MCF 10A (cell line): Measurements from ENCODE around the gene NEK5. TPM values are rescaled to one million over a fixed set of nuclear protein-coding genes. Genes with fewer than 3 reads are reported as not detected.
"Not testable (repeated sequence)": the region's sequence is repeated elsewhere in the genome, so short reads cannot be mapped to it uniquely, and the experiment has no call there.

Source experiments
- Bru-seq: library from RNA; stranded (reverse); fragments of 400-500 nt; gene quantifications from one replicate; lab custom pipeline; 2021; lab: Mats Ljungman, UMichigan
- BruChase-seq, 2 experiments: library from RNA; stranded (reverse); fragments of 400-500 nt; gene quantifications; one replicate each; lab custom pipeline; 2021; lab: Mats Ljungman, UMichigan
- BruUV-seq: library from RNA; stranded (reverse); fragments of 400-500 nt; replicated peaks from 2 replicates; lab custom pipeline; 2021; lab: Mats Ljungman, UMichigan
- CTCF ChIA-PET: fragments of 300-600 bp; sonication (Branson Sonifier 250); formaldehyde crosslinking; extraction: SDS; loops from one replicate; lab custom pipeline; 2021; ENCODE audit warnings: antibody characterized with exemption, inconsistent platforms; lab: Yijun Ruan, JAX
- POLR2A ChIA-PET: fragments of 300-600, 350-650 bp; sonication (Branson Sonifier 250); formaldehyde crosslinking; extraction: SDS; loops from one replicate; lab custom pipeline; 2020; ENCODE audit warnings: antibody characterized with exemption, inconsistent platforms; lab: Yijun Ruan, JAX
- DNase-seq: peaks from one replicate; pipeline ENCODE4 v3.0.0-alpha.2; 2018; ENCODE audit not compliant: unreplicated experiment
- H3K27ac Mint-ChIP-seq: one replicate; pipeline ENCODE4 v1.8.0; 2022; ENCODE audit warnings: mild to moderate bottlenecking, low read depth, mixed read lengths; ENCODE audit not compliant: unreplicated experiment
- H3K27me3 Mint-ChIP-seq: one replicate; pipeline ENCODE4 v1.8.0; 2022; ENCODE audit warnings: mixed read lengths; ENCODE audit not compliant: insufficient read depth, unreplicated experiment
- H3K36me3 Mint-ChIP-seq: one replicate; pipeline ENCODE4 v1.8.0; 2022; ENCODE audit warnings: mild to moderate bottlenecking, moderate library complexity, mixed read lengths; ENCODE audit not compliant: insufficient read depth, unreplicated experiment
- H3K4me1 Mint-ChIP-seq: one replicate; pipeline ENCODE4 v1.8.0; 2022; ENCODE audit warnings: mixed read lengths; ENCODE audit not compliant: insufficient read depth, unreplicated experiment
- H3K4me3 Mint-ChIP-seq: one replicate; pipeline ENCODE4 v1.8.0; 2022; ENCODE audit warnings: mild to moderate bottlenecking, moderate library complexity, mixed read lengths; ENCODE audit not compliant: unreplicated experiment
- H3K9me3 Mint-ChIP-seq: one replicate; pipeline ENCODE4 v1.8.0; 2022; ENCODE audit warnings: mixed read lengths; ENCODE audit not compliant: unreplicated experiment
- intact Hi-C: fragments of 100-400 bp; cut with micrococcal nuclease; formaldehyde crosslinking; loops from 2 replicates; pipeline ENCODE4 v1.14.1; 2022
- long read RNA-seq: library from polyadenylated mRNA; stranded (forward); transcript quantifications from one replicate; pipeline ENCODE4 v2.0.0, GENCODE V29; 2022
- total RNA-seq: library from RNA; stranded (reverse); gene quantifications from 2 replicates; pipeline ENCODE4 v1.2.3, GENCODE V29; 2022
- TF ChIP-seq, protein P1 (sequence below): fragments of 200-600 bp; IDR thresholded peaks from one replicate; pipeline ENCODE4 v1.8.0; 2022; ENCODE audit warnings: antibody characterized with exemption, mild to moderate bottlenecking; ENCODE audit not compliant: unreplicated experiment

NEK5 gene, protein sequence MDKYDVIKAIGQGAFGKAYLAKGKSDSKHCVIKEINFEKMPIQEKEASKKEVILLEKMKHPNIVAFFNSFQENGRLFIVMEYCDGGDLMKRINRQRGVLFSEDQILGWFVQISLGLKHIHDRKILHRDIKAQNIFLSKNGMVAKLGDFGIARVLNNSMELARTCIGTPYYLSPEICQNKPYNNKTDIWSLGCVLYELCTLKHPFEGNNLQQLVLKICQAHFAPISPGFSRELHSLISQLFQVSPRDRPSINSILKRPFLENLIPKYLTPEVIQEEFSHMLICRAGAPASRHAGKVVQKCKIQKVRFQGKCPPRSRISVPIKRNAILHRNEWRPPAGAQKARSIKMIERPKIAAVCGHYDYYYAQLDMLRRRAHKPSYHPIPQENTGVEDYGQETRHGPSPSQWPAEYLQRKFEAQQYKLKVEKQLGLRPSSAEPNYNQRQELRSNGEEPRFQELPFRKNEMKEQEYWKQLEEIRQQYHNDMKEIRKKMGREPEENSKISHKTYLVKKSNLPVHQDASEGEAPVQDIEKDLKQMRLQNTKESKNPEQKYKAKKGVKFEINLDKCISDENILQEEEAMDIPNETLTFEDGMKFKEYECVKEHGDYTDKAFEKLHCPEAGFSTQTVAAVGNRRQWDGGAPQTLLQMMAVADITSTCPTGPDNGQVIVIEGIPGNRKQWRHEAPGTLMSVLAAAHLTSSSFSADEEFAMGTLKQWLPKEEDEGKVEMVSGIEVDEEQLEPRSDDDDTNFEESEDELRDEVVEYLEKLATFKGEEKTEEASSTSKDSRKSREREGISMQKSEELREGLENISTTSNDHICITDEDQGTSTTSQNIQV
- total RNA-seq (0.21 and 0.61 TPM in 2 replicates), Bru-seq, nascent RNA (percentile 24 among the genes with signal in this experiment), BruChase-seq, experiment 1, labeled RNA remaining after a 6-hour chase (percentile 29 among the genes with signal in this experiment), BruChase-seq, experiment 2, labeled RNA remaining after a 2-hour chase (percentile 27 among the genes with signal in this experiment)
- long read RNA-seq, partial matches to known transcripts: 0 of 1 reads
- long read RNA-seq, other reads (novel, unspliced or antisense): 1 of 1 reads

DNA sequence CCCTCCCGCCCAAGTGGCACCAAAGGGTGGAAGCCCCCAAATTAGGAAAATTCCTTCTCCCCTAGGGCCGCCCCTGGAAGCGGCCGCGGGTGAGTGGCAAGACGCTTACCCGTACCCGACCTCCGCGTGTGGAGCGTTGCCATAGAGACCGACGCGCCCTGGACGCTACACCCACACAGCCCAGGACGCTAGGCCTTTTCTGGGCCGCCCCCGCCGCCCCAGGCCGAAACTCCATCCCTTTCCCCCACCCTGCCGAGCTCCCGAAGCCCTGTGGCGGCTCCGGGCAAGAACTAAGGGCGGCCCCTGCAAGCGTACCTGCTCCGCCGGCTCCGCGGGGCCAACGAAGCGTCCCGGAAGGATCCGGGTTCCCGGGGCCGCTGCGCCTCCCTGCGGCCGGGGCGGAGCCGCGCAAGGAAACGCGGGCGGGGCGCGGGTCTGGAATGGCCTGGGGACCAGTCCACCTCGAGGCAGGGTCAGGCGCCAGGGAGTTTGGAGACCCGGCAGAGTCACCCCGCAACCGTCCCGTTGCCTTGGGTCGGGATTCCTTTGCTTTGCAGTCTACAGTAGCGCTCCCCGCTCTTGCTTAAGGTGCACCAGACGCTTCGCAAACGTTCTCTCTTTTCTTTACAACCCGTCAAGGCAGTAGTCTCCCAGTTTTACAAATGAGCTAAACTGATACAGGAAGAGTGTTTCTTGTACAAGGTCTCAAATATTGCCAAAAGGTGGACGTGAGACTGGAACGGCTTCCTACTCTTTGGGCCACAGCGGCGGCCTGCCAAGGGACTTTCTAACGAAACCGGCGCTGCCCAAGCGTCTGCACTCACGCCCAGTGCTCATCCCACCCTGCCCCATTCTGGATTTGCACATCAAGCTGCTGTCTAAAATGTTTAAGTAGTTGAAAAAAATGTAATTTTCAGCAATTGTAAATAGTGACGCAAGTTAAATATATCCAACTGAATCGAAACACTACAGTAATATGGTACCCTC, at the start of gene NEK5:
NEK5 (minus strand) TSS at position 360 of the 987 bp plus-strand sequence. CDS start 1,591 bp downstream, outside the sequence.
- POLR2A ChIA-PET: interaction anchor here (0.6 to 2.3 kb wide), 6 partner anchors 27 to 446 kb away, joined by 3 to 8 read pairs (median 4); no protein-coding TSS in a partner anchor
- Mint-ChIP-seq H3K4me1 (peaks cover 5% of the 10 kb centered on the region), H3K27me3 (no peaks in the 10 kb centered on the region), H3K36me3 (peaks cover 24% of the 10 kb centered on the region), H3K9me3 (no peaks in the 10 kb centered on the region), H3K4me3 (peak within 1 kb of the TSS; percentile 78), H3K27ac (no peak within 1 kb of the TSS)
- intact Hi-C loops: loop anchor here (5.0 to 10.0 kb wide), 2 partner anchors 66 to 842 kb away; no protein-coding TSS in a partner anchor
- DNase-seq: peak; percentile 56
- no TSS peak for BruUV-seq
- CTCF ChIA-PET: interaction anchor here (0.6 to 6.9 kb wide), 25 partner anchors 8 to 1004 kb away, joined by 3 to 126 read pairs (median 4); no protein-coding TSS in a partner anchor
- TF ChIP-seq, protein P1, sequence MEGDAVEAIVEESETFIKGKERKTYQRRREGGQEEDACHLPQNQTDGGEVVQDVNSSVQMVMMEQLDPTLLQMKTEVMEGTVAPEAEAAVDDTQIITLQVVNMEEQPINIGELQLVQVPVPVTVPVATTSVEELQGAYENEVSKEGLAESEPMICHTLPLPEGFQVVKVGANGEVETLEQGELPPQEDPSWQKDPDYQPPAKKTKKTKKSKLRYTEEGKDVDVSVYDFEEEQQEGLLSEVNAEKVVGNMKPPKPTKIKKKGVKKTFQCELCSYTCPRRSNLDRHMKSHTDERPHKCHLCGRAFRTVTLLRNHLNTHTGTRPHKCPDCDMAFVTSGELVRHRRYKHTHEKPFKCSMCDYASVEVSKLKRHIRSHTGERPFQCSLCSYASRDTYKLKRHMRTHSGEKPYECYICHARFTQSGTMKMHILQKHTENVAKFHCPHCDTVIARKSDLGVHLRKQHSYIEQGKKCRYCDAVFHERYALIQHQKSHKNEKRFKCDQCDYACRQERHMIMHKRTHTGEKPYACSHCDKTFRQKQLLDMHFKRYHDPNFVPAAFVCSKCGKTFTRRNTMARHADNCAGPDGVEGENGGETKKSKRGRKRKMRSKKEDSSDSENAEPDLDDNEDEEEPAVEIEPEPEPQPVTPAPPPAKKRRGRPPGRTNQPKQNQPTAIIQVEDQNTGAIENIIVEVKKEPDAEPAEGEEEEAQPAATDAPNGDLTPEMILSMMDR: peak; percentile 79

DNA sequence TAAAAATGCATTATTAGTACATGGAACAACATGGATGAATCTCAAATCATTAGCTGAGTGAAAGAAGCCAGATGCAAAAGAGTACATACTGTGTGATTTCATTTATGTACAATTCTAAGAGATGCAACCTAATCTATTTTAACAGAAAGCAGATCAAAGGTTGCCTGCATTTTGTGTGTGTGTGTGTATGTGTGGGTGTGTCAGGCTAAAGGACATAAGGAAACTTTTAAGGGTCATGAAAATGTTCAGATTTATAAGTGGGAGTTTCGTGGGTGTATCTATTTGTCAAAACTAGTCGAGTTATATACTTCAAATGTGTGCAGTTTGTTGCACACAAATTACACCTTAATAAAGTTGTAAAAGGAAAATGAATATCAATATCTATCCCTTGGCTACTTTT, 48.4 kb upstream of the NEK5 start:
- intact Hi-C loops: no loop called here
- CTCF ChIA-PET: interaction anchor here (0.7 kb wide), 2 partner anchors 57 to 175 kb away, joined by 3 read pairs; no protein-coding TSS in a partner anchor

DNA sequence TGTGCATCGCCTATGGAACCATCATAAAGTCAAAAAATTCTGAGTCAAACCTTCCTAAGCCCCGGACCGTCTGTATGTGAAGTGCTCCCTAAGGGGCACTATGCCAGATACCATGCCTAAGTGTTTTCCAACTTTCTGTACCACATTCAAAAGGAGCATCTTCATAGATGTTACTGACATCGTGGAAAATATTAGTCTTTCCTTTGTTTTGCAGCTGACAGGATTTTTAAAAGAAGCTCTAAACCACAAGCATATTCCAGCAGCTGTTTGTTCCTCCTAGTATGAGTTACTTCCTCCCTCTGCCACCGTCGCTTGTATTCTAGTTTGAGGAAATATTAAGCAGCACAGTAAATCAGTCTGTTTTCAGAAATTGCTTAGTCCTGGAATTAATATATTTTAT, 45.1 kb upstream of the NEK5 start:
- H3K4me1 Mint-ChIP-seq, H3K4me3 Mint-ChIP-seq, H3K27ac Mint-ChIP-seq, H3K27me3 Mint-ChIP-seq, H3K9me3 Mint-ChIP-seq, BruUV-seq, intact Hi-C loops, DNase-seq: not testable (repeated sequence)
- ChIA-PET POLR2A (interaction anchor here (1.1 to 1.7 kb wide), 3 partner anchors 14 to 20 kb away, joined by 3 to 8 read pairs (median 7); no protein-coding TSS in a partner anchor), CTCF (interaction anchor here (0.5 kb wide), 1 partner anchor 359 kb away, joined by 3 read pairs; no protein-coding TSS in a partner anchor)
- peaks cover 21% of the 10 kb centered on the region for H3K36me3 Mint-ChIP-seq

More for the DNA sequence above, 48.4 kb upstream of the NEK5 start:
- no peak overlapping the region for H3K27ac Mint-ChIP-seq
- POLR2A ChIA-PET: no interaction called here
- H3K4me1 Mint-ChIP-seq: no peaks in the 10 kb centered on the region
- no peak overlapping the region for H3K4me3 Mint-ChIP-seq
- TF ChIP-seq, protein P1: no peak
- no peaks in the 10 kb centered on the region for H3K27me3 Mint-ChIP-seq
- no TSS peak for BruUV-seq
- no peak for DNase-seq
- H3K9me3 Mint-ChIP-seq: no peaks in the 10 kb centered on the region
- H3K36me3 Mint-ChIP-seq: peaks cover 16% of the 10 kb centered on the region
